Prostate gland (tissue), 2 donors: ENCODE results near the gene GOLGA5. TPM values are rescaled to one million over a fixed set of nuclear protein-coding genes. Genes with fewer than 3 reads are reported as not detected.

Source experiments
- DNase-seq: peaks from one replicate; pipeline ENCODE4 v3.0.0-alpha.2; 2019; ENCODE audit warnings: low spot score
- H3K27ac ChIP-seq, 2 donors: fragments of 200-600 bp; sonication (generic); 2 replicates each; pipeline ENCODE4 v1.5.1; 2017 to 2019
- H3K27me3 ChIP-seq: fragments of 200-600 bp; sonication (generic); replicated peaks from 2 replicates; pipeline ENCODE4 v1.5.1; 2019; ENCODE audit not compliant: insufficient read depth
- H3K36me3 ChIP-seq, 2 donors: fragments of 200-600 bp; sonication (generic); 1 replicate in 1 of 2; 2 replicates in 1 of 2; pipeline versions ENCODE4 v1.5.1 to v1.8.1; 2017 to 2019
- H3K4me1 ChIP-seq: fragments of 200-600 bp; sonication (generic); replicated peaks from 2 replicates; pipeline ENCODE4 v1.5.1; 2019
- H3K4me3 ChIP-seq, 2 donors: fragments of 200-600 bp; sonication (generic); 2 replicates each; pipeline ENCODE4 v1.5.1; 2017 to 2019
- H3K9me3 ChIP-seq: fragments of 200-600 bp; sonication (generic); 2 replicates; pipeline ENCODE4 v1.5.1; 2017
- POLR2A ChIP-seq: fragments of 450-650 bp; IDR thresholded peaks from one replicate; pipeline ENCODE4 v1.6.1; 2016; ENCODE audit warnings: antibody characterized with exemption, mild to moderate bottlenecking
- POLR2AphosphoS5 ChIP-seq: sonication (generic); formaldehyde crosslinking; IDR thresholded peaks from one replicate; pipeline ENCODE4 v1.6.1; 2017; ENCODE audit warnings: antibody characterized with exemption
- WGBS: methylation state at CpG from one replicate; pipeline ENCODE4 v1.1.5; 2018; 5-methylcytosine and 5-hydroxymethylcytosine counted together
- intact Hi-C: fragments of 100-400 bp; cut with DNase I; formaldehyde crosslinking; loops from one replicate; pipeline ENCODE4 v1.14.2; 2022
- total RNA-seq, 2 donors: library from RNA; depleted of rRNA; stranded (reverse); fragments of >200 nt; gene quantifications; one replicate each; pipeline ENCODE4 v1.1.0, GENCODE V29; 2016
- TF ChIP-seq, protein P1 (sequence below), 4 experiments: fragments of 200-600 bp in 2 of 4; fragments of 450-650 bp in 2 of 4; sonication (generic) in 2 of 4; IDR thresholded peaks; 1 replicate in 3 of 4; 2 replicates in 1 of 4; pipeline ENCODE4 v1.5.1; 2016 to 2019; ENCODE audit warnings: antibody characterized with exemption in 4 of 4, mild to moderate bottlenecking in 2 of 4, moderate library complexity in 2 of 4

GOLGA5 gene
- total RNA-seq, 2 donors from 2014 or later = 63.5 to 69.5 TPM

DNA sequence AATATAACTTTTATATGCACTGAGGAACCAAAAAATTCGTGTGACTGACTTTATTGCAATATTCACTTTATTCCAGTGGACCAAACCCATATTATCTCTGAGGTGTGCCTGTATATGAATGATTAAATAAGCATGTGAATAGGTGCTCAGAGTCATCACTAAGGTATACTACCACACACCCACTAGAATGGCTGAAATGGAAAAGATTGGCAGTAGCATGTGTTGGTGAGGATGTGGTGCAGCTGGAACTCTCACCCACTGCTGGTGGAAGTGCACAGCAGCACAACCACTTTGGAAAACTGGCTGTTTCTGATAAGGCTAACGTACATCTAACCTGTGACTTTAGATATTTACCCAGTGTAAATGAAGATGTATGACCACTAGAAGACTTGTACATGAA, 36.8 kb downstream of the GOLGA5 start:
- Histone ChIP-seq H3K36me3 (peaks cover 0 to 4% of the 10 kb centered on the region in 2 donors), H3K4me1 (no peaks in the 10 kb centered on the region), H3K9me3 (no peaks in the 10 kb centered on the region), H3K27ac (no peak overlapping the region), H3K4me3 (no peak overlapping the region), H3K27me3 (no peaks in the 10 kb centered on the region)
- TF ChIP-seq POLR2AphosphoS5 (no peak), POLR2A (no peak)
- TF ChIP-seq, protein P1, sequence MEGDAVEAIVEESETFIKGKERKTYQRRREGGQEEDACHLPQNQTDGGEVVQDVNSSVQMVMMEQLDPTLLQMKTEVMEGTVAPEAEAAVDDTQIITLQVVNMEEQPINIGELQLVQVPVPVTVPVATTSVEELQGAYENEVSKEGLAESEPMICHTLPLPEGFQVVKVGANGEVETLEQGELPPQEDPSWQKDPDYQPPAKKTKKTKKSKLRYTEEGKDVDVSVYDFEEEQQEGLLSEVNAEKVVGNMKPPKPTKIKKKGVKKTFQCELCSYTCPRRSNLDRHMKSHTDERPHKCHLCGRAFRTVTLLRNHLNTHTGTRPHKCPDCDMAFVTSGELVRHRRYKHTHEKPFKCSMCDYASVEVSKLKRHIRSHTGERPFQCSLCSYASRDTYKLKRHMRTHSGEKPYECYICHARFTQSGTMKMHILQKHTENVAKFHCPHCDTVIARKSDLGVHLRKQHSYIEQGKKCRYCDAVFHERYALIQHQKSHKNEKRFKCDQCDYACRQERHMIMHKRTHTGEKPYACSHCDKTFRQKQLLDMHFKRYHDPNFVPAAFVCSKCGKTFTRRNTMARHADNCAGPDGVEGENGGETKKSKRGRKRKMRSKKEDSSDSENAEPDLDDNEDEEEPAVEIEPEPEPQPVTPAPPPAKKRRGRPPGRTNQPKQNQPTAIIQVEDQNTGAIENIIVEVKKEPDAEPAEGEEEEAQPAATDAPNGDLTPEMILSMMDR (IDR thresholded peaks at IDR 0.05) = no peak
- no peak for DNase-seq
- WGBS = 83% methylated on average over 2 of the region's 2 CpGs
- intact Hi-C loops = no loop called here

DNA sequence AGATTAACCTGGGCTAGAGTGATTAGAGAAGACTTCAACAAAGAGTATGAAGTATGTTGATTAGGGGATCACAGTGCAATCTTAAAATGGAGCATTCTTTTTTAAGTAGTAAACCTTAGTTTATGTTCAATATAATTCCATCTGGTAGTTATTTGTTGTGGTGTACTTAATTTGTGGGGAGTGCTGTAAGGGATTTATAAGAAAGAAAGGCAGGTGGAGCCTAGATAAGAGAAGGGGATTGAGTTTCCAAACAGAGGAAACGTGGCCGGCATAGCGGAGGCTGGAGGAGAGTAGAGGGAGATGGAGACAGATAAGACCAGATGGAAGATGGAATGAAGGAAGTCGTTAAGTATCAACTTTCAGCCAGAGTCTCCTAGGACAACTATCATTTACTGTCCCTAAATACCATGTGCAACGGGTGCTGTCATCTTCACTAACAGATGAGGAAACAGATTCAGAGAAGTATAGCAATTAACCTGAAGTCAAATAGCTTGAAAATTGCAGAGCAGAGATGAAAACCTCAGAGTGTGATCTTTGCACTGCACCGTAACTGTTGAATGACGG, 38.1 kb downstream of the GOLGA5 start:
- intact Hi-C loops = no loop called here

DNA sequence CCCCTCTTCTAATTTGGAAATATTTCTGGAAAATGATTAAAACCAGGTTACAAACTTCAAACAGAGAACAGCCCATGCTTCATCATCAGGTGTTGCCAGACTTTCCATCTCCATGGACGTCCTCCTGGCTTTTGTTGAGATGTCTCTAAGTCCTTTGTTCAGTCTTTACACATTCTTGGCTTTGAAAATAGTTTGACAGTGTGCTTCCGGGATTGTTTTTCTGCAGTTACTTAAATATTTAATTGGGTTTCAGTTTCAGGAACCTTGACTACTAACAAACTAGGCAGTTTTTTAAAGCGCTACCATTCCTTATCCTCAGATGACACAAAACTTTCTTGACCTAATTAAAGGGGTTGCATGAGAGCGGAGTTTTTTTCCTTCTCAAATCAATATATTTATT, 47.8 kb downstream of the GOLGA5 start:
- DNase-seq = no peak
- WGBS = 40% methylated on average over 4 of the region's 4 CpGs
- Histone ChIP-seq H3K4me3 (no peak overlapping the region), H3K36me3 (no peaks in the 10 kb centered on the region), H3K4me1 (no peaks in the 10 kb centered on the region), H3K27me3 (no peaks in the 10 kb centered on the region), H3K9me3 (no peaks in the 10 kb centered on the region), H3K27ac (no peak overlapping the region)
- TF ChIP-seq, protein P1 (IDR thresholded peaks at IDR 0.05) = no peak
- TF ChIP-seq POLR2AphosphoS5 (no peak), POLR2A (no peak)
- intact Hi-C loops = no loop called here

More for the DNA sequence above, 38.1 kb downstream of the GOLGA5 start:
- Histone ChIP-seq H3K4me3 (no peak overlapping the region), H3K4me1 (no peaks in the 10 kb centered on the region), H3K27me3 (no peaks in the 10 kb centered on the region), H3K27ac (no peak overlapping the region), H3K36me3 (peaks cover 0 to 4% of the 10 kb centered on the region in 2 donors), H3K9me3 (no peaks in the 10 kb centered on the region)
- no peak for TF ChIP-seq POLR2AphosphoS5
- TF ChIP-seq, protein P1 (IDR thresholded peaks at IDR 0.05) = no peak
- TF ChIP-seq POLR2A = no peak
- 35% methylated on average over 7 of the region's 7 CpGs for WGBS
- DNase-seq = no peak

DNA sequence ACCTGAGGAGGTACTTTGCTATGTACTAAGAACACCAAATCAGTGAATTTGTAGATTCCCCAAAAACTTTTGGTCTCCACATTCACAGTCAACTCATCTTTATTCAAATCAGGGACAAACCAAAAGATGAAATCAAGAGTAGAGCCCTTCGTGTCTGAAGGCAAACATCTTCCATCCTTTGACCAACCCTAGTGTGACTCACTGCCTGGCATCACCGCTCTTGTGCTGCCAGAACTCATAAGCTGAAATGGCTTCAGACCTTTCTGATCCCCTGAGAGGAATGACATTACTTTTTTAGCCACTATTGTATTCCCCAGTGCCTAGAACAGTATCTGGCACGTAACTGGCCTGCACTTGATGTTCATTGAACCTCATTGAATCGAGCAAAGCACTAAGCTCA, 50.1 kb downstream of the GOLGA5 start:
- Histone ChIP-seq H3K9me3 (no peaks in the 10 kb centered on the region), H3K27ac (no peak overlapping the region), H3K27me3 (no peaks in the 10 kb centered on the region), H3K4me1 (no peaks in the 10 kb centered on the region), H3K4me3 (no peak overlapping the region), H3K36me3 (no peaks in the 10 kb centered on the region)
- no peak for TF ChIP-seq POLR2AphosphoS5
- TF ChIP-seq, protein P1 (IDR thresholded peaks at IDR 0.05) = no peak
- no peak for TF ChIP-seq POLR2A
- WGBS = 93% methylated on average over 4 of the region's 4 CpGs
- DNase-seq = no peak
- intact Hi-C loops = no loop called here

DNA sequence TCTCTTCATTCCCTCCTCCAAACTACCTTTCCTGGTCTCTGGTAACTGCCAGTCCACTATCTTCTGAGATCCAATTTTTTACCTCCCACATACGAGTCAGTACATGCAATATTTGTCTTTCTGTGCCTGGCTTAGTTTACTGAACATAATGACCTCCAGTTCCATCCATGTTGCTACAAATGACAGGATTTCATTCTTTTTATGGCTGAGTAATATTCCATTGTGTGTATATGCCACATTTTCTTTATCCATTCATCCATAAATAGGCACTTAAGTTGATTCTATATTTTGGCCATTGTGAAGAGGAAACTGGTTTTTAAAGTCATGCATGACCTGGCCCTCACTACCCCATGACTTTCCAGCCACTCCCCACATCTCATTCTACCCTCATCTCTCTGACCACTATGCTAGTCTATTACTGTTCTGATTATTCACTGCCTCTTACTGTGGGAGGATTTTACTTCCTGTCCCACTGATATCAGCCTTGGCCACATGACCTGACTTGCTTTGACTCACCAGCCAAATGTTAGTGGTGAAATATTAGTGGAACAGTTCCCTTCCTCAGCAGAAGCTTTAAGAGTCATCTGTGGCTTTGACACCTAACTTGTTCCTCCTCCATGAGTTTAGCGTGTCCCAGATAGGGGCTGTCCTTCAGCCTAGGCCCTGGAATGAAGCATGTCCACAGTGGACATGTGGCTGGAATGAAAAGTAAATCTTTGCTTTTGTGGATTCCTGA, 52.2 kb downstream of the GOLGA5 start:
- Histone ChIP-seq H3K27me3 (no peaks in the 10 kb centered on the region), H3K4me3 (no peak overlapping the region), H3K27ac (no peak overlapping the region), H3K36me3 (no peaks in the 10 kb centered on the region), H3K4me1 (no peaks in the 10 kb centered on the region), H3K9me3 (no peaks in the 10 kb centered on the region)
- no peak for DNase-seq
- intact Hi-C loops = no loop called here
- WGBS = 71% methylated on average over 2 of the region's 2 CpGs
- peak; percentile 14 for TF ChIP-seq POLR2A
- TF ChIP-seq, protein P1 (IDR thresholded peaks at IDR 0.05) = no peak
